Endodermal cell (in vitro differentiated cells): ENCODE measurements around the gene AFF1. TPM values are rescaled to one million over a fixed set of nuclear protein-coding genes. Genes with fewer than 3 reads are reported as not detected.
A peak's percentile ranks its signal among the peaks of the same experiment; 100 is the strongest.

ENCODE experiments used
- DNase-seq: peaks from one replicate; pipeline ENCODE4 v3.0.0-alpha.2; 2017
- H3K27ac ChIP-seq: 2 replicates; pipeline ENCODE4 v1.5.1; 2013; ENCODE audit warnings: mild to moderate bottlenecking, low read depth, low read length, moderate library complexity
- H3K27me3 ChIP-seq: 2 replicates; pipeline ENCODE4 v1.6.1; 2013; ENCODE audit warnings: mild to moderate bottlenecking, low read length, moderate library complexity; ENCODE audit not compliant: insufficient read depth, control insufficient read depth, poor library complexity, severe bottlenecking
- H3K36me3 ChIP-seq: 2 replicates; pipeline ENCODE4 v1.7.0; 2013; ENCODE audit warnings: mild to moderate bottlenecking, low read length, moderate library complexity; ENCODE audit not compliant: control insufficient read depth, insufficient read depth
- H3K4me1 ChIP-seq: one replicate; pipeline ENCODE4 v1.7.0; 2013; ENCODE audit warnings: low read length; ENCODE audit not compliant: control insufficient read depth, insufficient read depth
- H3K4me3 ChIP-seq: 2 replicates; pipeline ENCODE4 v1.5.1; 2013; ENCODE audit warnings: mild to moderate bottlenecking, low read length, moderate library complexity
- H3K9ac ChIP-seq: 2 replicates; pipeline ENCODE4 v1.6.1; 2013; ENCODE audit warnings: mild to moderate bottlenecking, low read length, moderate library complexity; ENCODE audit not compliant: poor library complexity, severe bottlenecking; ENCODE audit errors: extremely low read depth
- H3K9me3 ChIP-seq: 2 replicates; pipeline ENCODE4 v1.6.1; 2013; ENCODE audit warnings: mild to moderate bottlenecking, low read length, moderate library complexity; ENCODE audit not compliant: control insufficient read depth
- H3K27ac Mint-ChIP-seq: 2 replicates; pipeline ENCODE4 v1.8.0; 2020; ENCODE audit warnings: mixed read lengths
- H3K27me3 Mint-ChIP-seq: 2 replicates; pipeline ENCODE4 v1.8.0; 2021; ENCODE audit warnings: mild to moderate bottlenecking, mixed read lengths; ENCODE audit not compliant: insufficient read depth
- H3K36me3 Mint-ChIP-seq: 2 replicates; pipeline ENCODE4 v1.8.0; 2020; ENCODE audit warnings: low read depth, mixed read lengths
- H3K4me1 Mint-ChIP-seq: 2 replicates; pipeline ENCODE4 v1.8.0; 2020; ENCODE audit warnings: mixed read lengths
- H3K4me3 Mint-ChIP-seq: 2 replicates; pipeline ENCODE4 v1.8.0; 2020; ENCODE audit warnings: mild to moderate bottlenecking, moderate library complexity, mixed read lengths
- H3K9me3 Mint-ChIP-seq: 2 replicates; pipeline ENCODE4 v1.8.0; 2020; ENCODE audit warnings: mild to moderate bottlenecking, mixed read lengths
- WGBS, 2 experiments: methylation state at CpG; one replicate each; pipeline versions ENCODE4 v1.1.5 to v1.1.7; 2013; ENCODE audit warnings: missing lambda C conversion rate in 2 of 2, mixed read lengths in 1 of 2; ENCODE audit not compliant: insufficient coverage in 1 of 2, insufficient read length in 1 of 2; 5-methylcytosine and 5-hydroxymethylcytosine counted together
- total RNA-seq, 2 donors: library from RNA; stranded (reverse); fragmentation: NEBNext Ultra II Directional in 1 of 2; extraction: Animal tissue kit (Norgen Biotek cat#: 25700) in 1 of 2; gene quantifications; 2 replicates in 1 of 2; 3 replicates in 1 of 2; pipeline ENCODE4 v1.2.1, GENCODE V29; 2021
- TF ChIP-seq, protein P1 (sequence below): fragments of 200-600 bp; sonication (generic); conservative IDR thresholded peaks from 2 replicates; pipeline ENCODE4 v1.5.0; 2021; ENCODE audit warnings: antibody characterized with exemption, mild to moderate bottlenecking

AFF1 gene
- total RNA-seq, 2 donors from 2014 or later: 134 to 171 TPM

GRCh38 chr4:86967798-86968197, 33.0 kb downstream of the AFF1 start:
- Mint-ChIP-seq H3K4me3 (no peak overlapping the region), H3K36me3 (peaks cover 5% of the 10 kb centered on the region), H3K27ac (no peak overlapping the region), H3K4me1 (peaks cover 14% of the 10 kb centered on the region), H3K9me3 (no peaks in the 10 kb centered on the region), H3K27me3 (no peaks in the 10 kb centered on the region)
- Histone ChIP-seq H3K27me3 (no peaks in the 10 kb centered on the region), H3K27ac (no peak overlapping the region), H3K4me1 (peaks cover 9% of the 10 kb centered on the region), H3K4me3 (no peak overlapping the region), H3K36me3 (peaks cover 6% of the 10 kb centered on the region), H3K9ac (no peak overlapping the region), H3K9me3 (no peaks in the 10 kb centered on the region)
- TF ChIP-seq, protein P1, sequence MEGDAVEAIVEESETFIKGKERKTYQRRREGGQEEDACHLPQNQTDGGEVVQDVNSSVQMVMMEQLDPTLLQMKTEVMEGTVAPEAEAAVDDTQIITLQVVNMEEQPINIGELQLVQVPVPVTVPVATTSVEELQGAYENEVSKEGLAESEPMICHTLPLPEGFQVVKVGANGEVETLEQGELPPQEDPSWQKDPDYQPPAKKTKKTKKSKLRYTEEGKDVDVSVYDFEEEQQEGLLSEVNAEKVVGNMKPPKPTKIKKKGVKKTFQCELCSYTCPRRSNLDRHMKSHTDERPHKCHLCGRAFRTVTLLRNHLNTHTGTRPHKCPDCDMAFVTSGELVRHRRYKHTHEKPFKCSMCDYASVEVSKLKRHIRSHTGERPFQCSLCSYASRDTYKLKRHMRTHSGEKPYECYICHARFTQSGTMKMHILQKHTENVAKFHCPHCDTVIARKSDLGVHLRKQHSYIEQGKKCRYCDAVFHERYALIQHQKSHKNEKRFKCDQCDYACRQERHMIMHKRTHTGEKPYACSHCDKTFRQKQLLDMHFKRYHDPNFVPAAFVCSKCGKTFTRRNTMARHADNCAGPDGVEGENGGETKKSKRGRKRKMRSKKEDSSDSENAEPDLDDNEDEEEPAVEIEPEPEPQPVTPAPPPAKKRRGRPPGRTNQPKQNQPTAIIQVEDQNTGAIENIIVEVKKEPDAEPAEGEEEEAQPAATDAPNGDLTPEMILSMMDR: no peak
- WGBS, 2 experiments: 85 to 91% methylated on average over 1 to 2 of the region's 2 CpGs
- DNase-seq: no peak

DNA sequence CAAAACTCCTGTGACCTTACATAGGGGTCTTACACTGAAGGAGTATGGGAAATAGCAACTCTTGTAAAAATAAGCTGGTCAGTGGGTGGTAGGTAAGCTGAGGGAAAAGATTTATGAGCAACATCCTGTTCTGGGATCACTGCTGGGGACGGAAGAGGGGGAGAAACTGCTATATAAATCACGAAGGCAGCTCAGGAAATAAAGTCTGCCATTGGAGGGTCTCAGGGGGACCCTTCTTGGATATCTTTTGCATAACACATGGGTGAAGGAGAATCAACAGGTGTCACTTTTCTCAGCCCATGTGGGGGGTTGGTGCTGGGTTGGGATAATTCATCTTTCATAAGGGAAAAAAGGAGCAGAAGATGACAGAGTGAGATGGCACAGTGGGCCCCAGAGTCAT, 33.7 kb downstream of the AFF1 start:
- H3K9me3 ChIP-seq: no peaks in the 10 kb centered on the region
- H3K4me1 Mint-ChIP-seq: peaks cover 17% of the 10 kb centered on the region
- no peak overlapping the region for H3K4me3 Mint-ChIP-seq
- no peak overlapping the region for H3K4me3 ChIP-seq
- no peak overlapping the region for H3K27ac ChIP-seq
- TF ChIP-seq, protein P1: no peak
- H3K27ac Mint-ChIP-seq: no peak overlapping the region
- peaks cover 9% of the 10 kb centered on the region for H3K4me1 ChIP-seq
- H3K9ac ChIP-seq: no peak overlapping the region
- no peak for DNase-seq
- H3K36me3 Mint-ChIP-seq: peaks cover 5% of the 10 kb centered on the region
- H3K27me3 Mint-ChIP-seq: no peaks in the 10 kb centered on the region
- H3K36me3 ChIP-seq: peaks cover 2% of the 10 kb centered on the region
- 90 to 96% methylated on average over 2 of the region's 2 CpGs for WGBS, 2 experiments
- H3K27me3 ChIP-seq: no peaks in the 10 kb centered on the region
- no peaks in the 10 kb centered on the region for H3K9me3 Mint-ChIP-seq

GRCh38 chr4:86970447-86971354, 35.9 kb downstream of the AFF1 start:
- Mint-ChIP-seq H3K4me3 (no peak overlapping the region), H3K4me1 (peaks cover 30% of the 10 kb centered on the region), H3K27me3 (no peaks in the 10 kb centered on the region), H3K36me3 (peaks cover 8% of the 10 kb centered on the region), H3K27ac (peak overlapping the region; percentile 54), H3K9me3 (no peaks in the 10 kb centered on the region)
- DNase-seq: no peak
- TF ChIP-seq, protein P1: no peak
- Histone ChIP-seq H3K9me3 (no peaks in the 10 kb centered on the region), H3K27ac (no peak overlapping the region), H3K27me3 (no peaks in the 10 kb centered on the region), H3K4me3 (no peak overlapping the region), H3K9ac (no peak overlapping the region), H3K4me1 (peaks cover under 1% of the 10 kb centered on the region), H3K36me3 (peaks cover 13% of the 10 kb centered on the region)
- WGBS, 2 experiments: 92 to 93% methylated on average over 6 to 8 of the region's 8 CpGs
